ENCODE data around the gene ECM2.

DNA sequence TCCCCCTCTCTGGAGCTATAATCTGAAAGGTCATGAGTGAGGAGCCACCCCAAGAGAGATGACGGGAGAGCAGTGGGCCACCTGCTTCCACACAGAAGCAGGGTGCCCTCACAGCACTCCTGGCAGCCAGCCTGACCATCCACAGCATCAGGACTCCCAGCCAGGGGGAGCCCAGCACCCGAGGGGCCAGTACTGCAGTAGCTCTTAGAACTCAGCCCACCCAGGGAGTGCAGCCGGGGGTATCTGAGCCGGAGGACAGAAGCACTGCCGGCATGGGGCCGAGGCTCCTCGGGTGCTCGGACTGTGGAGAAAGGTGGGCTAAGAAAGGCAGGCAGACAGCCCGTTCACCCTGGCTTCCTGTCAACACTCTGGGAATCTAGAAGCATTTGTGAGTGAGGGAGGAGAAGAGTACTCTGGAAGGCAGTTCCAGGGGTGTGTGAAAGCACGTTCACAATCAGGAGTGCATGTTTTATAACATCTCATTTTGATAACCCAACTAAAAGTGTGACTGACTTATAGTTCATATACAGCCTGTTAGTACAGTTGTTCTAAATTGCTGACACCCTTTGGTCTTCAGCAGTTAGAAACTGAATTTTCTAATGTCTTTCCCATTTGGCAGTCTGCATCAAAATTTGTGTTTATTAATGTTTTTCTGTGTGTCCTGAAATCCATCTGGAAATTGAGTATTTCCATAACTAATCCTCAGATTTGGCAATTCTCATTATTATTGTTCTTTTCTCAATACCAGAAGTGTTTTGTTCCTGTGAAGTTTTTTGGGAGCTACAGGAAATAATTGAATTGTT lies 27.6 kb downstream of the ECM2 start:
- TF ChIP-seq CTCF (IDR thresholded peaks at IDR 0.05; ENCODE audit: low read length) (no peak), EZH2 (IDR thresholded peaks at IDR 0.05; ENCODE audit: borderline replicate concordance, low read length) (no peak)
